IPS-18c (cell line): ENCODE measurements around the gene MAP3K3.

Experiments used
- H3K4me3 ChIP-seq: 2 replicates; pipeline ENCODE4 v1.7.0; 2013; ENCODE audit warnings: low read depth, mild to moderate bottlenecking, low read length, moderate library complexity; ENCODE audit not compliant: insufficient read depth
- H3K9me3 ChIP-seq: one replicate; pipeline ENCODE4 v1.6.1; 2013; ENCODE audit warnings: mild to moderate bottlenecking, low read length, moderate library complexity; ENCODE audit not compliant: control insufficient read depth, insufficient read depth

The MAP3K3 gene

GRCh38 chr17:63610854-63611253 lies 11.4 kb upstream of the MAP3K3 start:
- no peak overlapping the region for H3K4me3 ChIP-seq
- H3K9me3 ChIP-seq, result no peaks in the 10 kb centered on the region

DNA sequence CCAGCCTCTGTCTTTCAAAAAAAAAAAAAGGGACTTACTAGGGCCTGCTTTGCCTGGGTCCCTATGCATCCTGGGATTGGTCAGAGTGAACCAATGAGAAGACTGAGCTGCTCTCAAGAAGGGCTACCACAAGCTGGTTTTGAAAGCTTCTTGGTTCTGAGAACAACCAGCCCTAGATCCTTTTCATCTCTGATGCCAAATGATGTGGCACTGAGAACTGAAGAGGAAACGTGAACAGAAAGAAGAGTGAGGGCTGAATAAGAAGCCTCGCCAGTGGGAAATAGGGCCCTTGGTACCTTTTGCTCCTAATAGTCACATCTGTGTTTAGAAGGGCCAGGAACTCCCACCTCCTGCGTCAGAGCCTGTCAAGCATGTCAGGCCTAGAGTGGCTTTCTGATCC lies 10.9 kb upstream of the MAP3K3 start:
- Histone ChIP-seq H3K4me3 (no peak overlapping the region), H3K9me3 (no peaks in the 10 kb centered on the region)

DNA sequence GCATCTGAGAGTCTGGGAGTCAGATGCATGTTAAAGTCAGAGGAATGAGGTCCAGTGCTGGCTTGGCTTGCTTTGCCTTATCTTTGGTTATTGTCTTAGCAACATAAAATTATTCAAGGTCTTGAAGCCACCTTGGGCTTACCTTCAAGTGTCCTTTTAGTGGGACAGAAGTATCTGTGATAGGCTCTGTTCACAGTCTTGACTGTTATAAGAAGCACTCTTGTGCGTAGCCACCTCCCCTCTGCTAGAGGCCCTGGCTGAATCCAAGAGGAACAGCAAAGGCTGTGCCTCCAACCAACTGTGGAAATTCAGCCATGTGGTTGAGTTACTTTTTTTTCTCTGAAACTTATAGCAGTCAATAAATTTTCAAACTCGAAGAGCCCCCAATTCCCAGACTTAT lies 8.6 kb upstream of the MAP3K3 start:
- H3K4me3 ChIP-seq, result no peak overlapping the region
- H3K9me3 ChIP-seq, result no peaks in the 10 kb centered on the region

- H3K4me3 ChIP-seq, result peak overlapping the region; percentile 74
- H3K9me3 ChIP-seq, result no peaks in the 10 kb centered on the region
These were observed 961 bp upstream of the MAP3K3 start for GRCh38 chr17:63621229-63621683.

- Histone ChIP-seq H3K4me3 (peak overlapping the region; percentile 82), H3K9me3 (no peaks in the 10 kb centered on the region)
These were observed 565 bp downstream of the MAP3K3 start for GRCh38 chr17:63622574-63623390.

DNA sequence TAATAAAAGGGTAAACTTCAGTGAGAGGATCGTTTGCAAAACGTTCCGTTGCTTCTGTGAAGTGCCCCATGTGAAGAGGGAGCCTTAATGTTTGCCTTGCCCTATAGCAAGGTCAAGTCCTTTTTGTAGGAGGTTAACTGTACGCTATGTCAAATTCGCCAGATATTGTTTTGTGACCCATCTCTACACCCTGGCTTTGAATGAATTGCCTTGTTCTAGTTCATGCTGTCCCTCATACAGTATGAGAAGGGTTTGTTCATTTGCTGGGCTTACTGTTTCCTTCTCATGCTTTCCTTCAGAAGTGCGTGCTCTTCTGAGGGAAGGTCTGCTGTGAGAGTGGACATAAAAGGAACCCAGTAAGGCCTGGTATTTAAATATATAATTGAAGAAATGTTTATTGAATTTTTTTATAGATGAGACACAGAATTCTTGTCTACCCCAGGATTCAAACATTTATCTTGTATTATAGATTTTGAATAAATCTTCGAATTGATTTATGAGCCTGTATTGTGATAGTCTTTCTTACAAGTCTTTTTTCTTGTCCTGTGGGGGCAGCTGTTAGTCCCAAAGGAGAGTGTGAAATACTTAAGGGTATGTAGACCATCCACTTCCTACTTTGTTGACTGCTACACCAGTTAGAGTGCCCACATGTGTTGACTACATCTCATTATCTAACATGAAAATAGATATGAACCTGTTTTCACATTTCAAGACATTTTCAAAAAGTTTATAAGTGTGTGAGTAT lies 1.7 kb downstream of the MAP3K3 start:
- Histone ChIP-seq H3K4me3 (peak overlapping the region; percentile 82), H3K9me3 (no peaks in the 10 kb centered on the region)

- no peak overlapping the region for H3K4me3 ChIP-seq
- H3K9me3 ChIP-seq, result no peaks in the 10 kb centered on the region
These were observed 2.3 kb downstream of the MAP3K3 start for GRCh38 chr17:63624531-63624880.

- Histone ChIP-seq H3K9me3 (no peaks in the 10 kb centered on the region), H3K4me3 (no peak overlapping the region)
These were observed 4.4 kb downstream of the MAP3K3 start for GRCh38 chr17:63626551-63627180.

DNA sequence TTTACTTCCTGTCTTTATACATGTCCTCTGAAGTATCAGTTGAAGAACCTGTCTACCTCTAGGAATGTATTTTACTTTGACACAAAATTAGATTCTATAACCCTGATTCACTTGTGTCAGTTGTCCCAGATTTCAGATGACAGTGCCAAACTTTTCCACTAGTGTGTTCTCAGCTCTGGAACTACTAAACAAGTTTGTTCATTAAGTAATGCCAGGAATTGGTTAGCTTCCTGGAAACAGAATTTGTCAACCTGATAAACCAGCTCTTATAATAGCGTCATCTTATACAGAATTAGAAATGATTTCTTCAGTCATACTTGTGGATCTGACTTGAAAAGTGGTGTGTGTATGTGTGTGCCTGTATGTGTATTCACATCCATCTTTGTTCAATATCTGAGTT lies 7.4 kb downstream of the MAP3K3 start:
- Histone ChIP-seq H3K9me3 (no peaks in the 10 kb centered on the region), H3K4me3 (no peak overlapping the region)

- no peaks in the 10 kb centered on the region for H3K9me3 ChIP-seq
- H3K4me3 ChIP-seq, result no peak overlapping the region
These were observed 8.8 kb downstream of the MAP3K3 start for GRCh38 chr17:63631062-63631461.

DNA sequence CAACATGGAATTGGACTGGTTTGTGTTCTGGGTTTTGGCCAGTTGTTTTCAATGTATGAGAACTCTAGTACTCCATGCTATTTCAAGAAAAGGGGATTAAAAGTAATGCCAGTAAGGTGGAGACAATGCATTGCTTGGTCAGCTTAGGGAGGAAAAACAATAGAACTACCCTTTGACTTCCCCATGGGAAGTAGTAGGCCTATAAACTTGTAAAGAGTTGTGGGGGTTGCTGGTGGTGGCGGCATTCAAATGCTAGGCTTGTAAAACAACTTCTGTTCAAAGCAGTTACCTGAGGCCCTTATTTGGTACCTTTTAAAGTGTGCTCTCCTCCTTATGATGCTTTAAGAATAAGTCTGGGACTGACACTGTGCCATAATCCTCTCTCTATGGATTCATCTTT lies 9.4 kb downstream of the MAP3K3 start:
- no peak overlapping the region for H3K4me3 ChIP-seq

GRCh38 chr17:63633742-63634141 lies 11.5 kb downstream of the MAP3K3 start:
- Histone ChIP-seq H3K9me3 (no peaks in the 10 kb centered on the region), H3K4me3 (no peak overlapping the region)

More for the DNA sequence above, 9.4 kb downstream of the MAP3K3 start:
- H3K9me3 ChIP-seq, result no peaks in the 10 kb centered on the region

- Histone ChIP-seq H3K9me3 (no peaks in the 10 kb centered on the region), H3K4me3 (no peak overlapping the region)
These were observed 11.9 kb downstream of the MAP3K3 start for GRCh38 chr17:63634163-63634562.

DNA sequence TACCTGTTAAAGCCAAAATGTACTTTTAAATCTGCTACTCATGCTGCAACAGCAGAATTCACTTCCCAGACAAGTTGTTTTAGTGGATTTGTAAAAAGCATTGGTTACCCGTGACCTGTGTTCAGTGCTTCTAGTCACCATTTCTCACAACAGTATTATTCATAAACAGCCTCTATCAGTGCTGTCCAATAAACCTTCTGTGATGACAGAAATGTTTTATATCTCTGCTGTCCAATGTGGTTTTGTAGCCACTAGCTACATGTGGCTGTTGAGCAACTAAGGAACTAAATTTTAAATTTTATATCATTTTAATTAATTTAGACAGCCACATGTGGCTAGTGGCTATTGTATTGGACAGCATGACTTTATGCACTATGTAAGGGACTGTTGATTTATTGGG lies 12.6 kb downstream of the MAP3K3 start:
- no peaks in the 10 kb centered on the region for H3K9me3 ChIP-seq
- H3K4me3 ChIP-seq, result no peak overlapping the region

DNA sequence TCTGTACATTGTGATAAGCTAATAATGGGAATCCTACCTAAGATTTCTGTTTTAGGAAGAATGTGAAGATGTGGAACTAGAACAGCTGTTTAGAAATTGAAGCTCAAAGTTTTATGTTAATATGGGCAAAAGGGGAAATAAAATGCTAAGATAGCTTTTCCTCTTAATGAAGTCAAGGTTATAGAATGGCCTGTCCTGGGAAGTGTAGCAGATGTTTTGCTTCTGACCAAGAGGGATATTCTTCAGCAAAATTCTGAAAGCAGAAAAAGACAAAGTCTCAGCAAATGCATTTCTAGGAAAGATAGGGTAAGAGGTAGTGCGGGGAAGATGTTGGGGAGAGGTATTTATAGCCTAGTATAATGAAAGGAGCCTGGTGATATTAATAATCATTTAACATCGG lies 13.1 kb downstream of the MAP3K3 start:
- Histone ChIP-seq H3K4me3 (no peak overlapping the region), H3K9me3 (no peaks in the 10 kb centered on the region)

DNA sequence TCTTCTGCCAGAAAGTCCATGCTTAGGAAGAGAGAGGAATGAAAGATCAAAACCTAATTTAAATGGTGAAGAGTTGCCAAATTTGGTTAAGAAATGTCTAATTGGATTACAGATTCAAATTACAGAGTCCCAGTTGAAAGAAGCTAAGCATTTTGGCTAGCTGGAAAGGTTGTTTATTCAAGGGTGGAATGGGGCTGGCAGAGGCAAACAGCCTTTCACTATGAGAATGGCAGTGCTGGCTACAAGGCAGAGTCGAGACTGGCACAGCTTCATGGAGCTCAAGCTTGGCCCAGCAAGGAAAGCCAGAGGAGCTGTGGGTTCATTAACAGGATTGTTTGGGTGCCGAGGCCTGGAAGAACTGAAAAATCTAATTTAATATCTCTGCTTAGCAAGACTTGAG lies 13.6 kb downstream of the MAP3K3 start:
- H3K9me3 ChIP-seq, result no peaks in the 10 kb centered on the region
- no peak overlapping the region for H3K4me3 ChIP-seq

DNA sequence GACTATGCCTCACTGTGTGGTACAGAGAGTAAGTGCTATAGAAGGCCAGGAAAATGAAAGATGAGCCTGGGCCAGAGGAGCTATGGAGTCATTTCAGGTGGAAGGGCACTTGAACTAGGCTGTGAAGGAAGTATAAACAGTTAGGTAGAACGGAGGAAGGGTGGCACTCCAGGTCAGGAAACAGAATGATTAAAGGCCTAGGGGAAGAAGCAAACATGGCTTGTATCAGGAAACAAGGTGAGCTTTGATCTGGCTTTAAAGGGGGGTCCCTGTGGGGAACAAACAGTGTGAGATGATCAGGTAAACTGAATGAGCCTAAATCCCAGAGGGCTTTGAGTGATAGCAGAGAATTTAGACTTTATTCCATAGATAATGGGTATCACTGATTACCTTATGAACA lies 16.9 kb downstream of the MAP3K3 start:
- no peaks in the 10 kb centered on the region for H3K9me3 ChIP-seq
- H3K4me3 ChIP-seq, result no peak overlapping the region

DNA sequence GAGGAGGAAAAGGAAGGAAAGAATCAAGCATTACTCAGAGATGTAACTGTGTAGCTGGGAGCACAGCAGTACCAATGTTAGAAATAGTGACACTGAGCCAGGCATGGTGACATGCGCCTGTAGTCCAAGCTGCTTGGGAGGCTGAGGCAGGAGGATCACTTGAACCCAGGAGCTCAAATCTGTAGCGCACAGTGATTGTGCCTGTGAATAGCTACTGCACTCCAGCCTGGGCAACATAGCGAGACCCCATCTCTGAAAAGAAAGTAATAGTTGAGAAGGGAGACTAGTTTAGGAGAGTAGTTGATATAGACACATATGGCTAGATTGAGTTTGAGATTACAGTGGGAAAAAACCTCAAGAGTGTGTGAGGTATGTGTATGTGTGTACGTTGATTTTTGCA lies 17.8 kb downstream of the MAP3K3 start:
- no peak overlapping the region for H3K4me3 ChIP-seq
- no peaks in the 10 kb centered on the region for H3K9me3 ChIP-seq
